ENCODE data around the gene LMO2.

- TF ChIP-seq ZBTB39 (CRISPR knock-in tag; IDR thresholded peaks at IDR 0.05) = no peak
- no peak for TF ChIP-seq NR2F1 (CRISPR knock-in tag; IDR thresholded peaks at IDR 0.05)
- no peak for TF ChIP-seq CTCF (CRISPR knock-in tag; IDR thresholded peaks at IDR 0.05)
- no peak for TF ChIP-seq KLF9 (CRISPR knock-in tag; IDR thresholded peaks at IDR 0.05; ENCODE audit: low read depth)
- TF ChIP-seq ZFX (CRISPR knock-in tag; IDR thresholded peaks at IDR 0.05; ENCODE audit: low read depth) = no peak
- no peak for TF ChIP-seq ZNF331 (CRISPR knock-in tag; IDR thresholded peaks at IDR 0.05)
- no peak for TF ChIP-seq ARNTL (CRISPR knock-in tag; IDR thresholded peaks at IDR 0.05)
- TF ChIP-seq SSRP1 (CRISPR knock-in tag; IDR thresholded peaks at IDR 0.05) = no peak
- no peak for TF ChIP-seq ZNF670 (CRISPR knock-in tag; IDR thresholded peaks at IDR 0.05; ENCODE audit: borderline replicate concordance)
Observed at GRCh38 chr11:33935005-33935404, 43.1 kb upstream of the LMO2 start.
